Endometrium (tissue), 2 donors: ENCODE results near the gene TBR1.

ENCODE experiments used
- FAIRE-seq: peaks from 2 replicates; lab custom pipeline; 2012; peaks lifted over from hg19 to GRCh38; lab: Jason Lieb, UNC
- donor health status: control.
- donor health status: control.

The TBR1 gene

GRCh38 chr2:161427664-161428587 lies 11.8 kb downstream of the TBR1 start:
- no peak for FAIRE-seq

GRCh38 chr2:161430386-161430785 lies 14.3 kb downstream of the TBR1 start:
- no peak for FAIRE-seq

- no peak for FAIRE-seq
Observed at GRCh38 chr2:161432107-161432506, 16.0 kb downstream of the TBR1 start.

GRCh38 chr2:161434118-161434517 lies 18.0 kb downstream of the TBR1 start:
- no peak for FAIRE-seq

- FAIRE-seq = no peak
Observed at GRCh38 chr2:161436411-161436810, 20.3 kb downstream of the TBR1 start.

GRCh38 chr2:161438598-161438997 lies 22.5 kb downstream of the TBR1 start:
- FAIRE-seq = no peak

GRCh38 chr2:161445097-161445496 lies 29.0 kb downstream of the TBR1 start:
- FAIRE-seq = no peak

GRCh38 chr2:161448431-161448830 lies 32.3 kb downstream of the TBR1 start:
- FAIRE-seq = no peak

GRCh38 chr2:161471631-161472030 lies 55.5 kb downstream of the TBR1 start:
- FAIRE-seq = no peak

- FAIRE-seq = no peak
Observed at GRCh38 chr2:161474920-161475319, 58.8 kb downstream of the TBR1 start.
